Ovary (tissue), 9 donors: ENCODE data around the gene NSD1. TPM values are rescaled to one million over a fixed set of nuclear protein-coding genes. Genes with fewer than 3 reads are reported as not detected.
A peak's percentile ranks its signal among the peaks of the same experiment; 100 is the strongest.

Experiments
- DNase-seq, 5 donors: peaks; one replicate each; pipeline ENCODE4 v3.0.0-alpha.2; 2019 to 2020
- H3K27ac ChIP-seq, 2 donors: fragments of 200-600 bp; one replicate each; pipeline versions ENCODE4 v1.5.1 to v1.8.0; 2019 to 2022
- H3K27me3 ChIP-seq: fragments of 200-600 bp; one replicate; pipeline ENCODE4 v1.8.0; 2022
- H3K36me3 ChIP-seq: fragments of 200-600 bp; sonication (generic); one replicate; pipeline ENCODE4 v1.5.1; 2019
- H3K4me1 ChIP-seq: one replicate; pipeline ENCODE4 v1.8.1; 2013; ENCODE audit warnings: mild to moderate bottlenecking, moderate library complexity; ENCODE audit not compliant: insufficient read depth
- H3K4me3 ChIP-seq: fragments of 200-600 bp; sonication (generic); one replicate; pipeline ENCODE4 v1.5.1; 2017
- H3K9me3 ChIP-seq, 2 donors: fragments of 200-600 bp in 1 of 2; sonication (generic) in 1 of 2; one replicate each; pipeline versions ENCODE4 v1.5.1 to v1.8.1; 2013 to 2019; ENCODE audit warnings: mild to moderate bottlenecking in 1 of 2, moderate library complexity in 1 of 2
- EP300 ChIP-seq: sonication (generic); formaldehyde crosslinking; IDR thresholded peaks from one replicate; pipeline ENCODE4 v1.6.1; 2017; ENCODE audit warnings: antibody characterized with exemption
- POLR2A ChIP-seq: fragments of 450-650 bp; IDR thresholded peaks from one replicate; pipeline ENCODE4 v1.6.1; 2017; ENCODE audit warnings: antibody characterized with exemption, mild to moderate bottlenecking, moderate library complexity
- WGBS, 3 donors: extraction: QIAGEN DNeasy Blood & Tissue Kit in 1 of 3; methylation state at CpG; one replicate each; pipeline versions ENCODE4 v1.1.5 to v1.1.7; 2013 to 2017; 5-methylcytosine and 5-hydroxymethylcytosine counted together
- intact Hi-C, 4 donors: fragments of 100-400 bp; cut with DNase I; formaldehyde crosslinking; loops; one replicate each; pipeline versions ENCODE4 v1.11.0 to v1.15.1; 2022 to 2023
- polyA plus RNA-seq, 2 donors: library from polyadenylated mRNA; stranded (reverse); fragments of 200-250 nt in 1 of 2; fragments of 350-450 nt in 1 of 2; fragmentation: Illumina TruSeq in 1 of 2; extraction: RNeasy Lipid Tissue Mini Kit (QIAGEN cat#74804) in 1 of 2; gene quantifications; one replicate each; pipeline ENCODE4 v1.2.3, GENCODE V29; 2013 to 2014
- total RNA-seq, 7 donors: library from RNA; depleted of rRNA in 2 of 7; stranded (reverse); fragments of >200 nt in 2 of 7; fragmentation: NEBNext Ultra II Directional in 3 of 7; extraction: Animal tissue kit (Norgen Biotek cat#: 25700) in 3 of 7; gene quantifications; one replicate each; pipeline versions ENCODE4 v1.1.0 to v1.2.4, GENCODE V29; 2016 to 2023
- TF ChIP-seq, protein P1 (sequence below), 3 donors: fragments of 450-650 bp in 2 of 3; fragments of 200-600 bp in 1 of 3; IDR thresholded peaks; one replicate each; pipeline versions ENCODE4 v1.5.1 to v1.8.0; 2016 to 2022; ENCODE audit warnings: antibody characterized with exemption in 3 of 3, mild to moderate bottlenecking in 1 of 3
- donor health status: DM: no; HTN: no; CAD: no; lungs with moderate emphysema.
- donor health status: DM: no; HTN: no; CAD: no.
- donor health status: Bipolar disorder and iron deficiency.
- donor health status: DM: yes; HTN: yes; CAD: no.
- donor health status: DM: no; HTN: no; CAD: no.
- donor health status: DM: yes; HTN: yes; CAD: no.

NSD1 gene
- total and polyA plus RNA-seq, 9 donors = 11.5 to 110 (median 75.5) TPM

GRCh38 chr5:177309351-177310191, 176.0 kb downstream of the NSD1 start:
- DNase-seq = peak in 2 of 5 donors; percentile 53 to 67

DNA sequence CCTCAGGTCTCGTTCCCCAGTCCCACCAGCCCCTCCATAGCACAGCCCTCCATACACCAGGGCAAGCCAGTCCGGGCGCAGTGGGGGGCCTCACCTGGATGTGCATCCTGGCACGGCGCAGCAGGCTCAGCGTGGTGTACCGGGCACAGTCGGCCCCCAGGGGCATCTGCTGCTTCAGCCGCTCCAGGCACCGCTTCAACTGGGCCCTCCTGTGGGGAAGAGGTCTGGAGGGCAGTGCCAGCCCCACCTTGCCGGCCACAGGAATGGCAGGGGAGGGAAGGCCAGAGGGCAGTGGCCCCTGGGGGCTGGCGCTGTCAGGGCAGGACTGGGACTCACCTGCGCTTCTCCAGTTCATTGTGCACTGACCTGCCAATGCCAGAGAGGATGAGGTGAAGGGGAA, 176.8 kb downstream of the NSD1 start:
- no peak for DNase-seq
- TF ChIP-seq POLR2A (no peak), EP300 (no peak)
- TF ChIP-seq, protein P1, sequence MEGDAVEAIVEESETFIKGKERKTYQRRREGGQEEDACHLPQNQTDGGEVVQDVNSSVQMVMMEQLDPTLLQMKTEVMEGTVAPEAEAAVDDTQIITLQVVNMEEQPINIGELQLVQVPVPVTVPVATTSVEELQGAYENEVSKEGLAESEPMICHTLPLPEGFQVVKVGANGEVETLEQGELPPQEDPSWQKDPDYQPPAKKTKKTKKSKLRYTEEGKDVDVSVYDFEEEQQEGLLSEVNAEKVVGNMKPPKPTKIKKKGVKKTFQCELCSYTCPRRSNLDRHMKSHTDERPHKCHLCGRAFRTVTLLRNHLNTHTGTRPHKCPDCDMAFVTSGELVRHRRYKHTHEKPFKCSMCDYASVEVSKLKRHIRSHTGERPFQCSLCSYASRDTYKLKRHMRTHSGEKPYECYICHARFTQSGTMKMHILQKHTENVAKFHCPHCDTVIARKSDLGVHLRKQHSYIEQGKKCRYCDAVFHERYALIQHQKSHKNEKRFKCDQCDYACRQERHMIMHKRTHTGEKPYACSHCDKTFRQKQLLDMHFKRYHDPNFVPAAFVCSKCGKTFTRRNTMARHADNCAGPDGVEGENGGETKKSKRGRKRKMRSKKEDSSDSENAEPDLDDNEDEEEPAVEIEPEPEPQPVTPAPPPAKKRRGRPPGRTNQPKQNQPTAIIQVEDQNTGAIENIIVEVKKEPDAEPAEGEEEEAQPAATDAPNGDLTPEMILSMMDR (IDR thresholded peaks at IDR 0.05) = no peak
- Histone ChIP-seq H3K9me3 (no peaks in the 10 kb centered on the region), H3K36me3 (no peaks in the 10 kb centered on the region), H3K27me3 (no peaks in the 10 kb centered on the region), H3K4me3 (no peak overlapping the region), H3K27ac (no peak overlapping the region), H3K4me1 (peaks cover 3% of the 10 kb centered on the region)
- 87 to 90% (median 89%) methylated on average over 13 of the region's 13 CpGs for WGBS, 3 donors
- intact Hi-C loops = loop anchor here in 3 of 4 donors (10.0 kb wide), 2 partner anchors 144 to 194 kb away; partner anchors contain the start of gene DOK3 (in 1 of the 3)

More at GRCh38 chr5:177309351-177310191, 176.0 kb downstream of the NSD1 start:
- Histone ChIP-seq H3K27me3 (no peaks in the 10 kb centered on the region), H3K36me3 (no peaks in the 10 kb centered on the region), H3K9me3 (no peaks in the 10 kb centered on the region), H3K4me1 (peaks cover 3% of the 10 kb centered on the region), H3K4me3 (no peak overlapping the region), H3K27ac (no peak overlapping the region)
- WGBS, 3 donors = 57 to 70% (median 68%) methylated on average over 10 of the region's 10 CpGs
- TF ChIP-seq, protein P1 (IDR thresholded peaks at IDR 0.05) = peak in 2 of 3 donors; percentile 24 to 39
- TF ChIP-seq EP300 = no peak
- TF ChIP-seq POLR2A = no peak
- intact Hi-C loops = loop anchor here (10.0 kb wide), 3 partner anchors 145 to 195 kb away; partner anchors contain the start of gene DOK3 (in 1 of the 4)

DNA sequence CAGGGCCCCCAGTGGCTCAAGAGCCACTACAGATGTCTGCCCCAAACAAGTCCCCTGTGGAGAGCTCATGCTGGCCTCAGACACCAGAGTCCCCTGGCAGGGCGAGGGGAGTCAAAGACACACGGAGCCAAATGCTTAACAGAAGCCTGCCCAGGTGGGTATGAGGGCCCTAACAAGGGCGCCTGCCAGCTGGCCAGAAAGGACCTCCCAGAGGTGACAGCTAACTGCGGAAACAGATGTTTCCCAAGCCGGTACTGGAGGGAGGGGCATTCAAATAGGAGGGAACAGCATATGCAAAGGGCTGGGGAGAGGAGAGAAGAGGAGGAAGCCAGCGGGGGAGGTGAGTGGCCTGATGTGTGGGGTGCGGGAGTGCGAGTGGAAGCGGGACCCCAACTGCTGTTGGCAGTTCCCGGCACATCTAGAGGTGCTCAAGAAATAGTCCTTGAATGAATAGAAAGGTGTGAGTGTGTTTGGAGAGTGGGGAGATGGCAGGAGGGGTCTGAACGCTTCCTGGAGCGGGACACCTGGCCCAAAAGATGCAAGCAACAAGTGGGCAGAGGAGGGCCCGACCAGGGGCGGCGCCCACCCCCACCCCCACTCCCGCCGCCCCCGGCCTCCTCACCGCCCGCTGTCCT, 177.3 kb downstream of the NSD1 start:
- Histone ChIP-seq H3K4me3 (no peak overlapping the region), H3K27me3 (no peaks in the 10 kb centered on the region), H3K4me1 (peaks cover 3% of the 10 kb centered on the region), H3K36me3 (no peaks in the 10 kb centered on the region), H3K9me3 (no peaks in the 10 kb centered on the region), H3K27ac (no peak overlapping the region)
- intact Hi-C loops = loop anchor here in 3 of 4 donors (10.0 kb wide), 2 partner anchors 144 to 194 kb away; partner anchors contain the start of gene DOK3 (in 1 of the 3)
- WGBS, 3 donors = 17 to 21% (median 18%) methylated on average over 16 to 20 of the region's 20 CpGs
- TF ChIP-seq POLR2A (no peak), EP300 (no peak)
- TF ChIP-seq, protein P1 (IDR thresholded peaks at IDR 0.05) = no peak
- no peak for DNase-seq

- no peak overlapping the region for H3K27ac ChIP-seq
- DNase-seq = peak in 4 of 5 donors; percentile 45 to 74 (median 66)
- H3K27me3 ChIP-seq = no peaks in the 10 kb centered on the region
- H3K4me3 ChIP-seq = peak overlapping the region; percentile 52
- H3K9me3 ChIP-seq = no peaks in the 10 kb centered on the region
- H3K4me1 ChIP-seq = peaks cover 3% of the 10 kb centered on the region
- TF ChIP-seq, protein P1 (IDR thresholded peaks at IDR 0.05) = no peak
- no peaks in the 10 kb centered on the region for H3K36me3 ChIP-seq
- intact Hi-C loops = loop anchor here in 3 of 4 donors (10.0 kb wide), 2 partner anchors 143 to 193 kb away; partner anchors contain the start of gene DOK3 (in 1 of the 3)
- 0 to 1% (median 0%) methylated on average over 2 to 23 of the region's 23 CpGs for WGBS, 3 donors
These were observed 177.8 kb downstream of the NSD1 start for GRCh38 chr5:177311392-177311722.
